Natural killer cell treated with Interleukin-12 subunit alpha and Interleukin-12 subunit beta and Interleukin-15 and Interleukin-18, amount 100 ng/mL, for 72 hours (primary cell): Measurements from ENCODE around the gene RUVBL1. TPM values are rescaled to one million over a fixed set of nuclear protein-coding genes. Genes with fewer than 3 reads are reported as not detected.

ENCODE experiments used
- ATAC-seq, 2 donors: fragments of 150-1000 bp; cut with Tn5 transposase in 1 of 2; sonication (Bioruptor Pico), chemical (Tn5 transposase) in 1 of 2; 2 replicates each; pipeline ENCODE4 v1.10.0; 2021
- DNase-seq: peaks from one replicate; pipeline ENCODE4 v3.0.0; 2022; ENCODE audit warnings: low spot score
- H3K27ac Mint-ChIP-seq, 2 donors: 1 replicate in 1 of 2; 2 replicates in 1 of 2; pipeline ENCODE4 v1.8.0; 2022; ENCODE audit warnings: mixed read lengths in 2 of 2, mild to moderate bottlenecking in 1 of 2, moderate library complexity in 1 of 2
- H3K27me3 Mint-ChIP-seq, 2 donors: 1 replicate in 1 of 2; 2 replicates in 1 of 2; pipeline ENCODE4 v1.8.0; 2022; ENCODE audit warnings: mixed read lengths in 2 of 2
- H3K36me3 Mint-ChIP-seq: one replicate; pipeline ENCODE4 v1.8.0; 2022; ENCODE audit warnings: mixed read lengths
- H3K4me1 Mint-ChIP-seq, 2 donors: 1 replicate in 1 of 2; 2 replicates in 1 of 2; pipeline ENCODE4 v1.8.0; 2022; ENCODE audit warnings: low read depth in 2 of 2, mixed read lengths in 2 of 2, mild to moderate bottlenecking in 1 of 2
- H3K4me3 Mint-ChIP-seq: one replicate; pipeline ENCODE4 v1.8.0; 2022; ENCODE audit warnings: mixed read lengths
- H3K9me3 Mint-ChIP-seq: 2 replicates; pipeline ENCODE4 v1.8.0; 2022; ENCODE audit warnings: mixed read lengths
- total RNA-seq, 2 donors: library from RNA; stranded (reverse); gene quantifications; one replicate each; pipeline ENCODE4 v1.2.3, GENCODE V29; 2022

Gene RUVBL1
- total RNA-seq, 2 donors from 2014 or later, result 46.6 to 93.0 TPM

DNA sequence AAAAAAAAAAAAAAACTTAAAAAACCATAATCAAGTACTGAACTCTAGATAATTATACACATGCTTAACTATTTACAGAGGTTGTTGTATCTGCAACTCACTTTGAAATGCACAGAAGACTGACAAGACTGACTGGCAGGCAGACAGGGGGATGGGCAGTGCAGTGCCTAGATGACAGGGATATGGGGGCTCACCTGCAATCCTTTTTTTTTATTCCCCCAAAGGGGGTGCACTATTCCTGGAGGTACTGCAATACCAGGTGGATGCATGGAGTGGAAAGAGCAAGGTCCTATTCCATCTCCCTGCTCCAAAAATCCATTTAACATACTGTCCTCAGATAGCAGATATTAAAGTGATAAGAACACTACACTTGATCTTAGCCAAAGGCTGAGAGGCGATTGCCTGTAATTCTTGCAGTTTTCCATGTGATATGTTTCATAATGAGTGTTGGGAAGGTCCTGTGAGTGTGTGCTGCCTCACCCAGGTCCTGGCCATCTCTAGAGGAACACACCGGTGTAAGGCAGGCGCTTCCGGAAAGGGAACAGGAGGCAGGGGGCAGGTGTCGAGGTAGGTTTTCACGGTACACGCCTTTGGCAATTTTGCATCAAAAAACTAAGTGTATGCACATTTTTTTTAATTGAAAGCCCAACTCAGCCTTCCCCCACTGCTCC lies 48.6 kb downstream of the RUVBL1 start:
- no peak for DNase-seq
- H3K27ac Mint-ChIP-seq, result no peak overlapping the region
- ATAC-seq, result no peak
- peaks cover 5% of the 10 kb centered on the region for H3K36me3 Mint-ChIP-seq
- peaks cover 17 to 21% of the 10 kb centered on the region in 2 donors for H3K4me1 Mint-ChIP-seq
- peak overlapping the region; percentile 15 for H3K4me3 Mint-ChIP-seq
- no peaks in the 10 kb centered on the region for H3K9me3 Mint-ChIP-seq
- H3K27me3 Mint-ChIP-seq, result no peaks in the 10 kb centered on the region

DNA sequence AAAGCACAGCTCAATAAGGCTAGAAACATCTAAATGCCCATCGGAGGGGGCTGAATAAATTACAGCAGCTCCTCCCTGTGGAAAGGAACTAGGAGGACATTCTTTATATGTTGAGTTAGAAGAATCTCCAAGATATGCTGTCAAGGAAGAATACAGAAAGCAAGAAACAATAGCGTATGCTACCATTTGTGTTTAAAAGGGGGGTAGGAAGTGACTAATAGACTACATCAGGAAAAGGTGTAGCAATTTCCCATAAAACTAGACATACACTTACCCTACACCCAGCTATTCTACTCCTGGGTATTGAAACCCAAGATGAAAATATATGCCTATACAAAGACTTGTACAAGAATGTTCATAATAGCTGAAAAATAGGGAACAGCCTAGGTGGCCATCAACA lies 49.8 kb downstream of the RUVBL1 start:
- H3K4me1 Mint-ChIP-seq, result peaks cover 17 to 21% of the 10 kb centered on the region in 2 donors
- H3K27me3 Mint-ChIP-seq, result no peaks in the 10 kb centered on the region
- H3K4me3 Mint-ChIP-seq, result peak overlapping the region; percentile 55
- ATAC-seq (no peak), DNase-seq (no peak)
- H3K36me3 Mint-ChIP-seq, result peaks cover 5% of the 10 kb centered on the region
- peak overlapping the region; percentile 38 to 69 for H3K27ac Mint-ChIP-seq
- H3K9me3 Mint-ChIP-seq, result no peaks in the 10 kb centered on the region

DNA sequence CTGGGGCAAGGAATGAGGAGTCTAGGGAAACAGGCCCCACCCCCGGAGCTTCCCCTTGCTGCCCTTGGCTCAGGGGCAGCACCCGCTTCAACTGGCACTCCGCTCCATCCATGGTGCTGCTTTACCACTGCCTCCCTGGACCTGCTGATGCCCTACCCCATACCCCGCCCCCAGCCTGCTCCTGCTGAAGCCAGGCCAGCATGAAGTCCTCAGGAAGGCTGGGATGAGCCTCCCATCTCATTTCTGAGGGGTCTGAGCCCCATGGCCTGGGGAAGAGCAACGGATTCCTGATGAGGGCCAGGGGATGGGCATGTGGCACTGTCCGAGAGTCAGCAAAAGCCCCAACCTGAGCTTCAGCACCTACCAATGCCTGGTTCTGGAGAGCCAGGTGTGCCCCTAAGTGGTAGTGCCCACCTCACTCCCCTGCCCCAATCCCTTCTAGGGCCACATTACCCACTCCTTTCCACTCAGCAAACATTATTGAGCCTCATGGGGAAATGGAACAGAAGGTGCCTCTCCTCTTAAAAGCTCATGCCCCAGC lies 50.4 kb downstream of the RUVBL1 start:
- H3K27me3 Mint-ChIP-seq, result no peaks in the 10 kb centered on the region
- peaks cover 9% of the 10 kb centered on the region for H3K36me3 Mint-ChIP-seq
- peak overlapping the region; percentile 38 to 69 for H3K27ac Mint-ChIP-seq
- DNase-seq (no peak), ATAC-seq (no peak)
- H3K4me3 Mint-ChIP-seq, result peak overlapping the region; percentile 55
- H3K9me3 Mint-ChIP-seq, result no peaks in the 10 kb centered on the region
- H3K4me1 Mint-ChIP-seq, result peaks cover 19 to 23% of the 10 kb centered on the region in 2 donors

- H3K36me3 Mint-ChIP-seq, result peaks cover 14% of the 10 kb centered on the region
- H3K9me3 Mint-ChIP-seq, result no peaks in the 10 kb centered on the region
- no peak for DNase-seq
- H3K27ac Mint-ChIP-seq, result no peak overlapping the region
- H3K27me3 Mint-ChIP-seq, result no peaks in the 10 kb centered on the region
- H3K4me3 Mint-ChIP-seq, result no peak overlapping the region
- H3K4me1 Mint-ChIP-seq, result peaks cover 21 to 26% of the 10 kb centered on the region in 2 donors
- ATAC-seq, result no peak
These were observed 51.0 kb downstream of the RUVBL1 start for GRCh38 chr3:128072454-128073184.

GRCh38 chr3:128071771-128072453 lies 51.7 kb downstream of the RUVBL1 start:
- H3K9me3 Mint-ChIP-seq, result no peaks in the 10 kb centered on the region
- no peak overlapping the region for H3K4me3 Mint-ChIP-seq
- no peak for DNase-seq
- peaks cover 21% of the 10 kb centered on the region for H3K36me3 Mint-ChIP-seq
- H3K27me3 Mint-ChIP-seq, result no peaks in the 10 kb centered on the region
- H3K4me1 Mint-ChIP-seq, result peaks cover 28 to 30% of the 10 kb centered on the region in 2 donors
- H3K27ac Mint-ChIP-seq, result no peak overlapping the region
- no peak for ATAC-seq

DNA sequence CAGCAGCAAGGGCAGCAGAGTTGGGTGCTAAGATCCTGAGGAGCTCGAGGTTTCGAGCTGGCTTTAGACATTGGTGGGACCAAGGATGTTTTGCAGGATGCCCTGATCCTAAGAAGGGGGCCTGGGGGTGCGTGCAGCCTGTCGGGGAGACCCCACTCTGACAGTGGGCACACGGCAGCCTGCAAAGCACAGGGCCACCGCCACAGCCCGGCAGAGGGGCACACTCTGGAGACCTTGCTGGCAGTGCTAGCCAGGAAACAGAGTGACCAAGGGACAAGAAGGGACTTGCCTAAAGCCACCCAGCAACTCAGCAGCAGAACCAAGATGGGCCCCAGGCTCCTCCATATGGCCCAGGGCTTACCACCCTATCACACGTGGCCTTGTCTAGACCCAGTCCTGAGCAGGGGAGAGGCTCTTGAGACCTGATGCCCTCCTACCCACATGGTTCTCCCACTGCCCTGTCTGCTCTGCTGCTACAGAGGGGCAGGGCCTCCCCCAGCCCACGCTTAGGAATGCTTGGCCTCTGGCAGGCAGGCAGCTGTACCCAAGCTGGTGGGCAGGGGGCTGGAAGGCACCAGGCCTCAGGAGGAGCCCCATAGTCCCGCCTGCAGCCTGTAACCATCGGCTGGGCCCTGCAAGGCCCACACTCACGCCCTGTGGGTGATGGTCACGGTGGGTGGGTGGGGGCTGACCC lies 52.6 kb downstream of the RUVBL1 start:
- peaks cover 22% of the 10 kb centered on the region for H3K36me3 Mint-ChIP-seq
- H3K9me3 Mint-ChIP-seq, result no peaks in the 10 kb centered on the region
- H3K27me3 Mint-ChIP-seq, result no peaks in the 10 kb centered on the region
- H3K27ac Mint-ChIP-seq, result peak overlapping the region in 1 of 2 donors; percentile 48
- H3K4me3 Mint-ChIP-seq, result no peak overlapping the region
- no peak for DNase-seq
- no peak for ATAC-seq
- H3K4me1 Mint-ChIP-seq, result peaks cover 29 to 30% of the 10 kb centered on the region in 2 donors

DNA sequence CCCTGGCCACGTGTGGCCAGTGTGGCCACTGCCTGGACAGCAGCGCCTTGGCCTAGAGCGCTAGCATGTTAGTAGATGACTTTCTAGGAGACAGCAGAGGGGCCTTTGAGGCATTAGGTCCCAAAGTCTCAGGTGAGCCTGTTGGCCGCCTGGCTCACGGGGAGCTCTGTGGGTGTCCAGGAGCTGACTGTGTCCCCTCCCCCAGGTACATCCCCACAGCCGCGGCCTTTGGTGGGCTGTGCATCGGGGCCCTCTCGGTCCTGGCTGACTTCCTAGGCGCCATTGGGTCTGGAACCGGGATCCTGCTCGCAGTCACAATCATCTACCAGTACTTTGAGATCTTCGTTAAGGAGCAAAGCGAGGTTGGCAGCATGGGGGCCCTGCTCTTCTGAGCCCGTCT lies 54.3 kb downstream of the RUVBL1 start:
- no peak overlapping the region for H3K4me3 Mint-ChIP-seq
- H3K9me3 Mint-ChIP-seq, result no peaks in the 10 kb centered on the region
- H3K27me3 Mint-ChIP-seq, result no peaks in the 10 kb centered on the region
- DNase-seq (no peak), ATAC-seq (no peak)
- H3K4me1 Mint-ChIP-seq, result peaks cover 28% of the 10 kb centered on the region in 2 donors
- peaks cover 32% of the 10 kb centered on the region for H3K36me3 Mint-ChIP-seq
- H3K27ac Mint-ChIP-seq, result no peak overlapping the region

GRCh38 chr3:128068156-128068620 lies 55.4 kb downstream of the RUVBL1 start:
- Mint-ChIP-seq H3K27ac (peak overlapping the region in 1 of 2 donors; percentile 82), H3K4me3 (no peak overlapping the region), H3K27me3 (no peaks in the 10 kb centered on the region), H3K36me3 (peaks cover 38% of the 10 kb centered on the region), H3K4me1 (peaks cover 24 to 26% of the 10 kb centered on the region in 2 donors), H3K9me3 (no peaks in the 10 kb centered on the region)
- DNase-seq (no peak), ATAC-seq (peak; percentile 22 to 39)

- no peak overlapping the region for H3K4me3 Mint-ChIP-seq
- no peaks in the 10 kb centered on the region for H3K27me3 Mint-ChIP-seq
- peaks cover 41% of the 10 kb centered on the region for H3K36me3 Mint-ChIP-seq
- H3K4me1 Mint-ChIP-seq, result peaks cover 26 to 28% of the 10 kb centered on the region in 2 donors
- ATAC-seq (no peak), DNase-seq (no peak)
- no peaks in the 10 kb centered on the region for H3K9me3 Mint-ChIP-seq
- peak overlapping the region in 1 of 2 donors; percentile 43 for H3K27ac Mint-ChIP-seq
These were observed 56.1 kb downstream of the RUVBL1 start for GRCh38 chr3:128067489-128067888.

- Mint-ChIP-seq H3K4me1 (peaks cover 32 to 36% of the 10 kb centered on the region in 2 donors), H3K27ac (no peak overlapping the region), H3K9me3 (no peaks in the 10 kb centered on the region), H3K4me3 (no peak overlapping the region), H3K27me3 (no peaks in the 10 kb centered on the region), H3K36me3 (peaks cover 46% of the 10 kb centered on the region)
- DNase-seq (no peak), ATAC-seq (no peak)
These were observed 56.9 kb downstream of the RUVBL1 start for GRCh38 chr3:128066676-128067075.

- peaks cover 51% of the 10 kb centered on the region for H3K36me3 Mint-ChIP-seq
- H3K27me3 Mint-ChIP-seq, result no peaks in the 10 kb centered on the region
- ATAC-seq, result no peak
- H3K4me1 Mint-ChIP-seq, result peaks cover 37 to 40% of the 10 kb centered on the region in 2 donors
- no peak overlapping the region for H3K27ac Mint-ChIP-seq
- no peak for DNase-seq
- no peaks in the 10 kb centered on the region for H3K9me3 Mint-ChIP-seq
- H3K4me3 Mint-ChIP-seq, result no peak overlapping the region
These were observed 57.5 kb downstream of the RUVBL1 start for GRCh38 chr3:128066114-128066513.

DNA sequence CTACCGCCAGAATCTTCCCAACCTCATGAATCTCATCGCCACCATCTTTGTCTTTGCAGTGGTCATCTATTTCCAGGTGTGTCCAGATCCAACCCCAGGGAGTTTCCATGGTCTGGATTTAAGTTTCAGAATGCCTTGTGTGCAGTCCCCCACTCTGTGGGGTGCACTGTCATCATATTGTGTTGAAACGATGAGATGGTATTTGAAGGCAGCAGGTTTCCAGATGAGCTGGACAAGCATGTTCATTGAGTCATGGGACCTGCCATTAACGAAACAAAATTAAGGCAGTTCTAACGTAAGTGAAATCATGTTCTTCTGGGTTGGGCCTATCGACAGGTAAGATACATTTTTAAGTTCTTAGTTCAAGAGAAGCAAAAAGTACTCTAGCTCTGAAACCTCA lies 58.6 kb downstream of the RUVBL1 start:
- Mint-ChIP-seq H3K36me3 (peaks cover 58% of the 10 kb centered on the region), H3K4me1 (peaks cover 35% of the 10 kb centered on the region in 2 donors), H3K4me3 (no peak overlapping the region), H3K27me3 (no peaks in the 10 kb centered on the region), H3K27ac (no peak overlapping the region), H3K9me3 (no peaks in the 10 kb centered on the region)
- DNase-seq, result no peak
- ATAC-seq, result no peak

- Mint-ChIP-seq H3K4me3 (no peak overlapping the region), H3K27ac (no peak overlapping the region), H3K27me3 (no peaks in the 10 kb centered on the region), H3K36me3 (peaks cover 66% of the 10 kb centered on the region), H3K4me1 (peaks cover 38% of the 10 kb centered on the region in 2 donors), H3K9me3 (no peaks in the 10 kb centered on the region)
- DNase-seq (no peak), ATAC-seq (no peak)
These were observed 59.7 kb downstream of the RUVBL1 start for GRCh38 chr3:128063865-128064264.
